Testis (tissue), 2 donors: ENCODE results near the gene ID1.

Experiments used
- POLR2A ChIP-seq: fragments of 450-650 bp; IDR thresholded peaks from one replicate; pipeline ENCODE4 v1.6.1; 2017; ENCODE audit warnings: antibody characterized with exemption, mild to moderate bottlenecking, moderate library complexity
- TF ChIP-seq, protein P1 (sequence below), 3 experiments: fragments of 450-650 bp in 2 of 3; fragments of 200-600 bp in 1 of 3; sonication (generic) in 1 of 3; IDR thresholded peaks; one replicate each; pipeline ENCODE4 v1.5.1; 2016 to 2019; ENCODE audit warnings: antibody characterized with exemption in 3 of 3, mild to moderate bottlenecking in 2 of 3, moderate library complexity in 1 of 3

GRCh38 chr20:31568041-31568731 lies 36.9 kb upstream of the ID1 start:
- TF ChIP-seq, protein P1, sequence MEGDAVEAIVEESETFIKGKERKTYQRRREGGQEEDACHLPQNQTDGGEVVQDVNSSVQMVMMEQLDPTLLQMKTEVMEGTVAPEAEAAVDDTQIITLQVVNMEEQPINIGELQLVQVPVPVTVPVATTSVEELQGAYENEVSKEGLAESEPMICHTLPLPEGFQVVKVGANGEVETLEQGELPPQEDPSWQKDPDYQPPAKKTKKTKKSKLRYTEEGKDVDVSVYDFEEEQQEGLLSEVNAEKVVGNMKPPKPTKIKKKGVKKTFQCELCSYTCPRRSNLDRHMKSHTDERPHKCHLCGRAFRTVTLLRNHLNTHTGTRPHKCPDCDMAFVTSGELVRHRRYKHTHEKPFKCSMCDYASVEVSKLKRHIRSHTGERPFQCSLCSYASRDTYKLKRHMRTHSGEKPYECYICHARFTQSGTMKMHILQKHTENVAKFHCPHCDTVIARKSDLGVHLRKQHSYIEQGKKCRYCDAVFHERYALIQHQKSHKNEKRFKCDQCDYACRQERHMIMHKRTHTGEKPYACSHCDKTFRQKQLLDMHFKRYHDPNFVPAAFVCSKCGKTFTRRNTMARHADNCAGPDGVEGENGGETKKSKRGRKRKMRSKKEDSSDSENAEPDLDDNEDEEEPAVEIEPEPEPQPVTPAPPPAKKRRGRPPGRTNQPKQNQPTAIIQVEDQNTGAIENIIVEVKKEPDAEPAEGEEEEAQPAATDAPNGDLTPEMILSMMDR (IDR thresholded peaks at IDR 0.05) = no peak
- no peak for TF ChIP-seq POLR2A
